ENCODE measurements around the gene PEMT. TPM values are rescaled to one million over a fixed set of nuclear protein-coding genes. Genes with fewer than 3 reads are reported as not detected.

The PEMT gene
- total and polyA plus RNA-seq, 9 of the 15 experiments (the other 6 are each of a cell fraction or from before 2014, with no cell fraction given) = 1.4 to 36.4 (median 13.6) TPM

GRCh38 chr17:17502741-17503565, 88.6 kb downstream of the PEMT start:
- H3K27ac ChIP-seq (ENCODE audit: extremely low read depth, low read depth, low read length) = no peak overlapping the region
- no peaks in the 10 kb centered on the region for H3K9me1 ChIP-seq (ENCODE audit: control insufficient read depth, insufficient read depth, low read length)
- H3K27me3 ChIP-seq (ENCODE audit: control insufficient read depth in 2 of 2, insufficient read depth in 2 of 2, low read length in 2 of 2) = peaks cover 3 to 33% of the 10 kb centered on the region in 2 experiments; a peak in 2 of 5 replicates
- ATAC-seq (no peak), FAIRE-seq (no peak), DNase-seq (ENCODE audit: extremely low read depth in 1 of 4, low spot score in 3 of 4) (no peak)
- TF ChIP-seq ELF1 (tag; IDR thresholded peaks at IDR 0.05) (no peak), SPI1 (IDR thresholded peaks at IDR 0.05; ENCODE audit: borderline replicate concordance, low read depth, low read length) (no peak), CREB1 (IDR thresholded peaks at IDR 0.05) (no peak), CREB1 (CRISPR knock-in tag; IDR thresholded peaks at IDR 0.05) (no peak), PHF21A (IDR thresholded peaks at IDR 0.05; ENCODE audit: borderline replicate concordance, low read depth) (no peak), CHD4 (IDR thresholded peaks at IDR 0.05; ENCODE audit: insufficient read depth, insufficient replicate concordance, low read depth, low read length, poor library complexity, severe bottlenecking) (no peak), ARHGAP35 (IDR thresholded peaks at IDR 0.05; ENCODE audit: partially characterized antibody) (no peak), NR2C2 (CRISPR knock-in tag; IDR thresholded peaks at IDR 0.05) (no peak), NR2C2 (tag; IDR thresholded peaks at IDR 0.05) (no peak), CGGBP1 (CRISPR knock-in tag; IDR thresholded peaks at IDR 0.05) (no peak), NFE2L1 (tag; IDR thresholded peaks at IDR 0.05; ENCODE audit: borderline replicate concordance, low read depth) (no peak), SIN3B (IDR thresholded peaks at IDR 0.05; ENCODE audit: low read depth) (no peak), ELF2 (CRISPR knock-in tag; IDR thresholded peaks at IDR 0.05) (no peak), DPF2 (IDR thresholded peaks at IDR 0.05) (no peak)
- TF ChIP-seq, protein P1, sequence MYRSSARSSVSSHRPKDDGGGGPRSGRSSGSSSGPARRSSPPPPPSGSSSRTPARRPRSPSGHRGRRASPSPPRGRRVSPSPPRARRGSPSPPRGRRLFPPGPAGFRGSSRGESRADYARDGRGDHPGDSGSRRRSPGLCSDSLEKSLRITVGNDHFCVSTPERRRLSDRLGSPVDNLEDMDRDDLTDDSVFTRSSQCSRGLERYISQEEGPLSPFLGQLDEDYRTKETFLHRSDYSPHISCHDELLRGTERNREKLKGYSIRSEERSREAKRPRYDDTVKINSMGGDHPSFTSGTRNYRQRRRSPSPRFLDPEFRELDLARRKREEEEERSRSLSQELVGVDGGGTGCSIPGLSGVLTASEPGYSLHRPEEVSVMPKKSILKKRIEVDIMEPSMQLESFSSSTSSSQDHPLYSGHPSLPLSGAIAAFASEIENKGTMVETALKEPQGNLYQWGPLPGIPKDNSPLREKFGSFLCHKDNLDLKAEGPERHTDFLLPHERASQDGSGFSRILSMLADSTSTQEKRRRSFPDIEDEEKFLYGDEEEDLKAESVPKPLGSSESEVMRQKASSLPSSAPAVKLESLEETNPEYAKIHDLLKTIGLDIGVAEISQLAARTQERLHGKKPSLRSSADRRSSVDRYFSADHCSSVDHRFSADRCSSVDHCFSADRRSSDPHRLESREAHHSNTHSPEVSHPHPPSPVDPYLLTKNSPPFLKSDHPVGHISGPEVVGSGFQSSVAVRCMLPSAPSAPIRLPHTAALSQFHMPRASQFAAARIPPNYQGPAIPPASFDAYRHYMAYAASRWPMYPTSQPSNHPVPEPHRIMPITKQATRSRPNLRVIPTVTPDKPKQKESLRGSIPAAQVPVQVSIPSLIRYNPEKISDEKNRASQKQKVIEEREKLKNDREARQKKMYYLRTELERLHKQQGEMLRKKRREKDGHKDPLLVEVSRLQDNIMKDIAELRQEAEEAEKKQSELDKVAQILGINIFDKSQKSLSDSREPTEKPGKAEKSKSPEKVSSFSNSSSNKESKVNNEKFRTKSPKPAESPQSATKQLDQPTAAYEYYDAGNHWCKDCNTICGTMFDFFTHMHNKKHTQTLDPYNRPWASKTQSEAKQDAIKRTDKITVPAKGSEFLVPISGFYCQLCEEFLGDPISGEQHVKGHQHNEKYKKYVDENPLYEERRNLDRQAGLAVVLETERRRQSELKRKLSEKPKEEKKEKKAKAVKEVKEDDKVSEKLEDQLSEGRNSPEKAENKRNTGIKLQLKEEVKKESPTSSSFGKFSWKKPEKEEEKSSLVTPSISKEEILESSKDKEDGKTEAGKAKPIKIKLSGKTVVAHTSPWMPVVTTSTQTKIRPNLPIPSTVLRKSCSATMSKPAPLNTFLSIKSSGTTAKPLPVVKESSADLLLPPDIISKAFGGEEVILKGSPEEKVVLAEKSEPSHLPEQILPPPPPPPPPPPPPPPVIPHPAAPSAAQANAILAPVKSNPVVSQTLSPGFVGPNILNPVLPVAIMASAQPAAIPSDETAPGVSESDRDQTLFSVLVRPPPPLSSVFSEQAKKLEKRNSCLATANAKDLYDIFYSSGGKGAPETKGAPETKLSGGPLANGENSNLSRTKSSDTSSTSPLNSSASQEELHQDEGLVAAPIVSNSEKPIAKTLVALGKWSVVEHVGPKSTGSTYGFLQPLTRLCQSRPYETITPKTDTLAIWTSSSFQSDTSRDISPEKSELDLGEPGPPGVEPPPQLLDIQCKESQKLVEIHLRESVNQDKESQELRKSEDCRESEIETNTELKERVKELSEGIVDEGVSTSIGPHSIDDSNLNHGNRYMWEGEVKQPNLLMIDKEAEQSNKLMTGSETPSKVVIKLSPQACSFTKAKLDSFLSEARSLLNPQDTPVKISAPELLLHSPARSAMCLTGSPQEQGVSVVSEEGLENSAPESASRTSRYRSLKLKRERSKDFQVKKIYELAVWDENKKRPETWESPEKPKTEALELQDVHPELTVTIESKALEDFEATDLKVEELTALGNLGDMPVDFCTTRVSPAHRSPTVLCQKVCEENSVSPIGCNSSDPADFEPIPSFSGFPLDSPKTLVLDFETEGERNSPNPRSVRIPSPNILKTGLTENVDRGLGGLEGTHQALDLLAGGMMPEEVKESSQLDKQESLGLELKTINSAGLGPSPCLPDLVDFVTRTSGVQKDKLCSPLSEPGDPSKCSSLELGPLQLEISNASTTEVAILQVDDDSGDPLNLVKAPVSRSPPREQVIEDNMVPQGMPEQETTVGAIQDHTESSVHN (IDR thresholded peaks at IDR 0.05; ENCODE audit: borderline replicate concordance in 1 of 2, low read depth in 1 of 2) = no peak
- no peak overlapping the region for H3K9ac ChIP-seq (ENCODE audit: insufficient read depth in 1 of 2, low read depth in 2 of 2, low read length in 2 of 2)
- no TSS peak for BruUV-seq (replicated peaks)
- peaks cover 0 to 21% of the 10 kb centered on the region in 2 experiments; a peak in 2 of 5 replicates for H3K4me1 ChIP-seq (replicated peaks in 1 of 2; ENCODE audit: control insufficient read depth in 2 of 2, insufficient read depth in 2 of 2, low read length in 2 of 2)
- WGBS (ENCODE audit: insufficient coverage, low coverage, missing lambda C conversion rate) = 10% methylated on average over 17 of the region's 21 CpGs
- no peaks in the 10 kb centered on the region for H3K36me3 ChIP-seq (ENCODE audit: control insufficient read depth, insufficient read depth, low read length)
- H3K79me2 ChIP-seq (ENCODE audit: control insufficient read depth, insufficient read depth, low read length) = no peaks in the 10 kb centered on the region
- no peaks in the 10 kb centered on the region for H3K9me3 ChIP-seq (replicated peaks; ENCODE audit: control insufficient read depth, insufficient read depth, low read depth, low read length)
- no peak overlapping the region for H3K4me2 ChIP-seq (ENCODE audit: insufficient read depth, low read length)
- in situ Hi-C loops (cut with MboI) = loop anchor here (5.0 to 10.0 kb wide), 3 partner anchors 59 to 146 kb away; no protein-coding TSS in a partner anchor
- intact Hi-C loops (cut with micrococcal nuclease) = no loop called here
- H3K4me3 ChIP-seq = no peak overlapping the region
- ChIA-PET CTCF (ENCODE audit: low intra/inter-chr PET ratio) (no interaction called here), POLR2A (no interaction called here)
- H4K20me1 ChIP-seq (replicated peaks; ENCODE audit: control insufficient read depth, insufficient read depth, low read length) = no peaks in the 10 kb centered on the region
- H2AFZ ChIP-seq (ENCODE audit: low read depth, low read length) = no peak overlapping the region

Measured in K562 (cell line).